HuH-7 (cell line): ENCODE data around the gene ACSL5.
"Not testable (repeated sequence)": the region's sequence is repeated elsewhere in the genome, so short reads cannot be mapped to it uniquely, and the experiment has no call there.

Experiments used
- DNase-seq: peaks from one replicate; pipeline ENCODE4 v3.0.0; 2011; ENCODE audit warnings: low spot score

The ACSL5 gene

DNA sequence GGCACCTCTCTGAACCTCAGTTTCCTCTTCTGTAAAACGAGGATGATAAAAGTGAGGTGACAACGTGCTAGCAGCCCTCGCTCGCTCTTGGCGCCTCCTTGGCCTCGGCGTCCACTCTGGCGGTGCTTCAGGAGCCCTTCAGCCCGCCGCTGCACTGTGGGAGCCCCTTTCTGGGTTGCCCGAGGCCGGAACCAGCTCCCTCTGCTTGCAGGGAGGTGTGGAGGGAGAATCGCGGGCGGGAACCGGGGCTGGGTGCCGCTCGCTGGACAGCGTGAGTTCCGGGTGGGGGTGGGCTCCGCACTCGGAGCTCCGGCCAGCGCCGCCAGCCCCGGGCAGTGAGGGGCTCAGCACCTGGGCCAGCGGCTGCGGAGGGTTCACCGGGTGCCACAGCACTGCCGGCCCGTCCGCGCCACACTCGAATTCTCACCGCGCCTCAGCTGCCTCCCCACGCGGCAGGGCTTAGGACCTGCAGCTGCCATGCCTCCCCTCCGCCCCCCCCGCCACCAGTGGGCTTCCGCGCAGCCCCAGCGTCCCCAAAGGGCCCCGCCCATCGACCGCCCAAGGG lies 24.3 kb upstream of the ACSL5 start:
- no peak for DNase-seq

- DNase-seq = no peak
Measured at GRCh38 chr10:112351146-112351545, 22.8 kb upstream of the ACSL5 start.

GRCh38 chr10:112352044-112352443 lies 21.9 kb upstream of the ACSL5 start:
- DNase-seq = no peak

GRCh38 chr10:112353046-112353445 lies 20.9 kb upstream of the ACSL5 start:
- no peak for DNase-seq

DNA sequence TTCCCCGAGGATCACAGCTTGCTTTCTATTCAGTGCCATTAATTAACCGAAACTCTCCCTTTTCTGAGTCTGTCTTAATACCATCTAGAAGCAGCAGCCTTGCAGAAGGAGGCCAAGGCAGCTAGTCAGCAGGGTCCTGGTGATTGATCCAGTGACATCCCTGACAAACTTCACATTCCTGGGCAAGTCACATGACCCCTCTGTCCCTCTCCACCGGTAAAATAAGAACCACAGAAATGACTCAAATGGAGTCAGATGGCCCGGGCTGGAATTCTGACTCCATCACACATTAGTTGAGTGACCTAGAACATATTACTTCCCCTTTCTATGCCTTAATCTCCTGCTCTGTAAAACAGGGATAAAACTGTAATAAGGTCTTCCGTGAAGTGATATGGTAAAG lies 17.2 kb upstream of the ACSL5 start:
- DNase-seq = no peak

DNA sequence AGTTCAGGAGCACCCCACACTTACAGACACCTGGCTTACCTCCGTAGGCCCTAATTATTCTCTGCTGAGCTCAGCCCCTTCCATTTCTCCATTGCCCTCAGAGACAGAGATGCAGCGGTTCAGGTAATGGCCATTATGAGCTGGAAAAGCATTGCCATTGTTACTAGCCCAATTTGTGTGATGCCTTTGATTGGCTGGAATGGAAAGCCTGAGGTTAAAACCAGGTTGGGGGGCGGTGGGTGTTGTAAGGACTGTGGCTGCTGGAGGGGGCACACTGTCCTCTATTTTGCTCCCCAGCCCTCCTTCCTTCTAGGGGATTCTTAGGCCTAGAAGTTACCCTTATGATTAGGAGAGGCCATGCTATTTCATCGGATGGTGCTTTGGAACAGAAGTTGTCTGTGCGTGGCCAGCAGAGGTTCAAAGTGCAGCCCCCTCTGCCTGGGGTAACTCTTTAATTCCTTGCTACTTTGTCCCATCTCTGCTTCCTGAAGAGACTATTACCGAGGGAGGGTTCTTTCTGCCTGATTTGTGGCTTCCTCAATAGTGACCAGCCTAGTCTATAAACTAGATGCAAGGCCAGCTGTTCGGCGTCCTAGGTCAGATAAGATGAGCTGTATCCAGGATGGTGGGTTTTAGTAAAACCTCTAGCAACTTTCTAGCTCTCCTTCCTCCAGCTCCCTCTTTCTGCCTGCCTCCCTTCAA lies 14.2 kb upstream of the ACSL5 start:
- DNase-seq = no peak

DNA sequence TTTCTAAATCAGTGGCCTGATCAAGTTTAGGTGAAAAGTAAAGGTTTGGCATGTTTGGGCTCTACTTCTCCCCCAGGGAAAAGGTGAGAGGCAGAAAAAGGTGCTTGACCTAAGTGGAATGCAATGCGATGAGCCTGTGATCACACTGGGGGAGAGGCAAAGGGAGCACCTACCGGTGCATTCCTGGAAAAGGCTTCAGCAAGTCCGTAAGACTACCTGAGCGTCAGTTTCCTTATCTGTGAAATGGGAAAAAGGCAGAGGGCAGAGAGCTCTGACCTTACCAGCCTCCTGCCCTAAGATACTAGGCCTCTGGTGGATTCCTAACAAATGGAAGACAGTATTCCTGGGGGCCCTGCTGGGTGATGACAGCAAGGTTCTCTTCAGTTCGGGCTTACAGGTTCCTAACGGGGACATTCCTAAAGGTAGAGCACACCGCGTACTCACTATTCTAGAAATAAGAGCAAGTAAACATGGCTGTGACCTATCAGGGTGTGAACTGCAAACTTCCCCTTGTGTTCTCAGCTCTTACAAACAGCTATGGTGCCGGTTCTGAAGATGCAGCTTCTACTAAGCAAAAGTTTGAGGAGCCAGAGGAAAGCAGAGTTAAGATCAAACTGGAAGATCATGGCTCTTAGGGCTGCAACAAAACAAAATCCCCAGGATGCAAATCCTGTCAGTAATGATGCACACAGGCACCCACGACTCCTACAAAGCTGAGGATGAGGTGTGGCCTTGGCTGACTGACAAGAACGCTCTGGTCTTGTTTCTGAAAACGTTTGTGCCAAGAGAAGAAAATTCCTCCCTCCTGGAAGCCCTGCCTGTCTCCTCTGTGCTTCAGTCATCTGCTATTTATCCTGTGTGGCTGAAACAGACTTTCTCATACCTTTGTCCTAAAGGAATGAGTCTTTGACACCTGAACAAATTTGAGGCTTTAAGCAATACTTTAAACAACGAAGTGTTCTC lies 13.3 kb upstream of the ACSL5 start:
- DNase-seq = no peak

- no peak for DNase-seq
Measured at GRCh38 chr10:112361951-112362751, 11.8 kb upstream of the ACSL5 start.

- DNase-seq = no peak
Measured at GRCh38 chr10:112362833-112363232, 11.1 kb upstream of the ACSL5 start.

DNA sequence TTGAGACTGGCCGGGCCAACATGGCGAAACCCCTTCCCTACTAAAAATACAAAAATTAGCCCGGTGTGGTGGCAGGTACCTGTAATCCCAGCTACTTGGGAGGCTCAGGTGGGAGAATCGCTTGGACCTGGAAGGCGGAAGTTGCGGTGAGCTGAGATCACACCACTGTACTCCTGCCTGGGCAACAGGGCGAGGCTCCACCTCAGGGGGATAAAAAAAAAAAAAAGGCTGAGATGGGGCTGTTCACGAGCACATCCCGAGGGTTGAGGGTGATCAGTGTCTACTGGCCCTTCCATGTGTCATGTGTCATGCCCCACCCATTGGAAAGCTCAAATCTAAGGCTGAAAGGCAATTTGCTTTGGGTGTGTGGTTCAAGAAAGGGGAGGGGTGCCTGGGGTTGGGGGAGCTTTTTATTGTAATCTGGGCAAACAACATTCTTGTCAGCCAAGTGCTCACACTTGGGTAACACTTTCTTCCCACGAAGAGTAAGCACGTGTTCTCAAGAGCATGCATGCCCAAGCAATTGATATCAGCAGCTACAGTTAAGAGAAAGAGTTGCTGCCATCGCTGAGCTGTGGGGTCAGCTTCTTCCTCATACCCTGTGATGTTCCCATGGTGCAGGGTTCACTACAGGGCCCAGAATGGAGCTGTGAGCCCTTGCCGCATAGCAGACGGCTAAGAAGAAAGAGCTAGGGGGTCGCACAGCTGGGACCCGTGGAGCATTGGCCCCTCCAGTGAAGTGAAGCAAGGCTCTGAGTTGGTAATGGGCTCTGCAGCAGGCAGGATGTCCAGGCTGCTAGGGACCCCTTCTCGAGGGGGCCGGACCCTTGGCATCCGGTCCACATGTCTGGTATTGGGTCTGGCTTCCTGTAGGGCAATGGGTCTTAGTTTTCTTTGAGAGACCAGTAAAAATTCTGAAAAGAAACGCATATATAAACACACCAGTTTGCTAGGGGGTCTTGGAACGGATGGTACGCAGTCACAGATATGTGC lies 9.9 kb upstream of the ACSL5 start:
- no peak for DNase-seq

DNA sequence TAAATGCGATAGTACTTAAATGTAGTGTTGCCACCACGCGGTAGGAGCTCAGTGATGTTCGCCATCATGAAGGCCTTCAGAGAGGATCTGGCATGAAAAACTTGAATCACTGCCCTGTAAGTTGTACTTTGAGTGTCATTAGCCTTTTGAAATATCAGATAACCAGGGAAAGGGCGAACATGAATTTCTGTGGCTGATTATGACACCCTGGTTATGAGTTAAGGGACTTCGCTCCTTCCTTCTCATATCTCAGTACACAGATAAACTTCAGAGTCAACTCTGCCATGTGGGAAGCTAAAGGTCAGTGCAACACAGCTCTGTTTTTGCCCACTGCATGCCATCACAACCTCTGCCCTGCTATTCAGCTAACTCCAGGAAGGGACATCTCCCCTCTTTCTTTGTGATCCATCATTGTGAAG lies 8.9 kb upstream of the ACSL5 start:
- no peak for DNase-seq

DNA sequence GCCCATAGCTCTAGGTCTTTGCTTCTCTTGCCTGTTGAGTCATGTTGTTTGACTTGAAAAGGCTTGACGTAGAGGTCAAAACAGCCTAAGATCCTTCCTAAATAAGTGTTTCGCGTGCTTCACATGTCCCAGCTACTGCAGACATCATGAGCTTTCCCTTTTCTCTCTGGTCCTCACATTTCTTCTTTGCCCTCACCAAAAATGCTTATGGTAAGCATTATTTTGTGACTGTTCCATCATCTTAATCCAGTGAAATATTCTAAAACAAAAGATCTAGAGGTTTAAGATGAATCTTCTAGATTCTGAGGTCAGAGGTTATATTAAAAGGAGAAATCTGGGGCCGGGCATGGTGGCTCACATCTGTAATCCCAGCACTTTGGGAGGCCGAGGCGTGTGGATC lies 8.5 kb upstream of the ACSL5 start:
- DNase-seq = no peak

DNA sequence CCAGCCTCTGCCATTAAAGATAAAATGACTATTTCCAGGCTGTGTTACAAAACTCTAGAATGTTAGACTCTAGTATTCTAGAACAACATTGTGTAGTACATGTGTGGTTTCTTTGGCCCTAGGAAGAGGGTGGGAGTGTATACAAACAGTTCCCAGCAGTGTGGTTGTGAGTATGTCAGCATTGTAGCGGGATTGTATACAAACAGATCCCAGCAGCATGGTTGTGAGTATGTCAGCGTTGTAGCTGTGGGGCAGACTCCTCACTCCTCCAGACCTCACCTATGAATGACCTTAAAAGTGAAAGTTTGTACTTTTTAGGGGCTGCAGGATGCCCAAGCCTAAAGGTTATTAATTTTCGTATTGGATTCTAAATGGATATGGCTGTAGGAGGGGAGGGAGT lies 6.9 kb upstream of the ACSL5 start:
- no peak for DNase-seq

DNA sequence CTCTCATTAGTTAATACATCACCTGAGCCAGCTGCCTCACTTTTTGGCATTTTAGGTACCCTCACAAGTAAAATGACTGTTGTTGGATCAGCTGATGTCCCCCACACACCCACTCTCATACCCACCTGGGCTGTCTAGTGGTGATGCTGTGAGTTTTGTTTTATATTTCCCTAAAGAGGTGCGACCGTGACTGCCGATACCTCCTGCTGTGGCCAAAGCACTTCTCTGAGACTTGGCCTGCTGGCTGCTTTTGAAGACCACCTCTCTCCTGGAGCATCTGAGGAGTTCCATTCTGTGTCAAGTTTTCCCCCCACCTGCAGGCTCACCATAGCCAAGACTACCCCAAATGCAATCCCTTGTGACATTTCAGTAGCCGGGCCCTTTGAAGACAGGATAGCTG lies 6.4 kb upstream of the ACSL5 start:
- no peak for DNase-seq

DNA sequence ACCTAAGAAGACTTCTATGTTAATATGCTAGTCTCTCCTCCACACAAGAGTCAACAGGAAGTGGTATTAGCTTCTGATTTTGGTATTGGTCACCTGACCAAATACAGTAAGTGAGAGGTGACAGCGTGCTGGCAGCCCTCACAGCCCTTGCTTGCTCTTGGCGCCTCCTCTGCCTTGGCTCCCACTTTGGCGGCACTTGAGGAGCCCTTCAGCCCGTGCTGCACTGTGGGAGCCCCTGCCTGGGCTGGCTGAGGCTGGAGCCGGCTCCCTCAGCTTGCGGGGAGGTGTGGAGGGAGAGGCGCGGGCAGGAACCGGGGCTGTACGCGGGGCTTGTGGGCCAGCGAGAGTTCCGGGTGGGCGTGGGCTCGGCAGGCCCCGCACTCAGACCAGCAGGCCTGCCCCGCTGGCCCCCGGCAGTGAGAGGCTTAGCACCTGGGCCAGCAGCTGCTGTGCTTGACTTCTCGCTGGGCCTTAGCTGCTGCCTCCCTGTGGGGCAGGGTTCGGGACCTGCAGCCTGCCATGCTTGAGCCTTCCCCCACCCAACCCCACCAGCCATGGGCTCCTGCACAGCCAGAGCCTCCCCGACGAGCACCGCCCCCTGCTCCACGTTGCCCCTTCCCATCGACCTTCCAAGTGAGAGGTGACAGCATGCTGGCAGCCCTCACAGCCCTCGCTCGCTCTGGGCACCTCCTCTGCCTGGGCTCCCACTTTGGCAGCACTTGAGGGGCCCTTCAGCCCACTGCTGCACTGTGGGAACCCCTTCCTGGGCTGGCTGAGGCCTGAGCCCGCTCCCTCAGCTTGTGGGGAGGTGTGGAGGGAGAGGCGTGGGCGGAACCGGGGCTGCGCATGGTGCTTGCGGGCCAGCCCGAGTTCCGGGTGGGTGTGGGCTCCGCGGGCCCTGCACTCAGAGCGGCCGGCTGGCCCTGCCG lies 4.2 kb upstream of the ACSL5 start:
- no peak for DNase-seq

DNA sequence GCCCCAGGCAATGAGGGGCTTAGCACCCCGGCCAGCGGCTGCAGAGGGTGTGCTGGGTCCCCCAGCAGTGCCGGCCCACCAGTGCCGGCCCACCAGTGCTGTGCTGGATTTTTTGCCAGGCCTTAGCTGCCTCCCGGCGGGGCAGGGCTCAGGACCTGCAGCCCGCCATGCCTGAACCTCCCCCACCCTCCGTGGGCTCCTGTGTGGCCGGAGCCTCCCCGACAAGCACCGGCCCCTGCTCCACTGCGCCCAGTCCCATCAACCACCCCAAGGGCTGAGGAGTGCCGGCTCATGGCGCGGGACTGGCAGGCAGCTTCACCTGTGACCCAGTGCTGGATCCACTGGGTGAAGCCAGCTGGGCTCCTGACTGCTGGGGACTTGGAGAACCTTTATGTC lies 3.5 kb upstream of the ACSL5 start:
- DNase-seq = no peak

DNA sequence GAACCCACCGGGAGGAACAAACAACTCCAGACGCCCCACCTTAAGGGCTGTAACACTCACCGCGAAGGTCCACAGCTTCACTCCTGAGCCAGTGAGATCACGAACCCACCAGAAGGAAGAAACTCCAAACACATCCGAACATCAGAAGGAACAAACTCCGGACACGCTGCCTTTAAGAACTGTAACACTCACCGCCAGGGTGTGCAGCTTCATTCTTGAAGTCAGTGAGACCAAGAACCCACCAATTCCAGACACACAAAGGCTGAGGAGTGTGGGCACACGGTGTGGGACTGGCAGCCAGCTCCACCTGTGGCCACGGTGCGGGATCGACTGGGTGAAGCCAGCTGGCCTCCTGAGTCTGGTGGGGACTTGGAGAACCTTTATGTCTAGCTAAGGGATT lies 2.6 kb upstream of the ACSL5 start:
- DNase-seq = not testable (repeated sequence)

DNA sequence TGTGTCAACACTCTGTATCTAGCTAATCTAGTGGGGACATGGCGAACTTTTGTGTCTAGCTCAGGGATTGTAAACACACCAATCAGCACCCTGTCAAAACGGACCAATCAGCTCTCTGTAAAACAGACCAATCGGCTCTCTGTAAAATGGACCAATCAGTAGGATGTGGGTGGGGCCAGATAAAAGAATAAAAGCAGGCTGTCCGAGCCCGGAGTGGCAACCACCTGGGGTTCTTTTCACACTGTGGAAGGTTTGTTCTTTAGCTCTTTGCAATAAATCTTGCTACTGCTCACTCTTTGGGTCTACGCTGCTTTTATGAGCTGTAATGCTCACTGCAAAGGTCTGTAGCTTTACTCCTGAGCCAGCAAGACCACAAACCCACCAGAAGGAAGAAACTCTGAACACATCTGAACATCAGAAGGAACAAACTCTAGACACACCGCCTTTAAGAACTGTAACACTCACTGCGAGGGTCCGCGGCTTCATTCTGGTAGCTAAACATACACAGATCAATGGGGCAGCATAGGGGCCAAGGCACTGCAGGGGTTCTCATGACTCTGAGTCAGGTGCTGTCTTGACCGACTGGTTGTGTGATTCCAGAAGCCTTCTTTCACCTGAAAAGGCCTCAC lies 1.6 kb upstream of the ACSL5 start:
- DNase-seq = not testable (repeated sequence)
